ENCODE results near the gene F2.

The F2 gene

DNA sequence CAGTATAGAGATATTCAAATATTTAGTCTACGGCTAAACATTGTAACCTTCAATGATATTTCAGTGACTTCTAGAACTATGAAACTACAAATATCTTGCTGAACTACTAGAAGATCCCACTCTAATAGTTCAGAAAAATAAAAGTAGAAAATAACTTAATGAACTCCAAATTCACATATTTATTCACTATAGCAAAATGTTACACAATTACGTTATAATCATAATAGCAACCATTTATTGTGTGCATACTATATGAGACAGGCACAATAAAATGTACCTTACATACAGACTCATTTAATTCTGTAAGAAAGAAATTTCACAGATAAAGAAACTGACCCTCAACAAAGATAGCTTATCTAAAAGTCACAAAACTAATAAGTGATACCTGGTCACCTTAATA is 57.9 kb downstream of the F2 start:
- TF ChIP-seq SIN3A (IDR thresholded peaks at IDR 0.05; ENCODE audit: borderline replicate concordance, insufficient read depth, low read length) (no peak), TAF1 (IDR thresholded peaks at IDR 0.05; ENCODE audit: borderline replicate concordance, insufficient read depth, low read length) (no peak), FOXP2 (optimal IDR thresholded peaks at IDR 0.05; ENCODE audit: borderline replicate concordance, extremely low read depth, extremely low read length, insufficient read depth) (no peak), POLR2AphosphoS5 (IDR thresholded peaks at IDR 0.05; ENCODE audit: low read depth, low read length) (no peak)
- TF ChIP-seq, protein P1, sequence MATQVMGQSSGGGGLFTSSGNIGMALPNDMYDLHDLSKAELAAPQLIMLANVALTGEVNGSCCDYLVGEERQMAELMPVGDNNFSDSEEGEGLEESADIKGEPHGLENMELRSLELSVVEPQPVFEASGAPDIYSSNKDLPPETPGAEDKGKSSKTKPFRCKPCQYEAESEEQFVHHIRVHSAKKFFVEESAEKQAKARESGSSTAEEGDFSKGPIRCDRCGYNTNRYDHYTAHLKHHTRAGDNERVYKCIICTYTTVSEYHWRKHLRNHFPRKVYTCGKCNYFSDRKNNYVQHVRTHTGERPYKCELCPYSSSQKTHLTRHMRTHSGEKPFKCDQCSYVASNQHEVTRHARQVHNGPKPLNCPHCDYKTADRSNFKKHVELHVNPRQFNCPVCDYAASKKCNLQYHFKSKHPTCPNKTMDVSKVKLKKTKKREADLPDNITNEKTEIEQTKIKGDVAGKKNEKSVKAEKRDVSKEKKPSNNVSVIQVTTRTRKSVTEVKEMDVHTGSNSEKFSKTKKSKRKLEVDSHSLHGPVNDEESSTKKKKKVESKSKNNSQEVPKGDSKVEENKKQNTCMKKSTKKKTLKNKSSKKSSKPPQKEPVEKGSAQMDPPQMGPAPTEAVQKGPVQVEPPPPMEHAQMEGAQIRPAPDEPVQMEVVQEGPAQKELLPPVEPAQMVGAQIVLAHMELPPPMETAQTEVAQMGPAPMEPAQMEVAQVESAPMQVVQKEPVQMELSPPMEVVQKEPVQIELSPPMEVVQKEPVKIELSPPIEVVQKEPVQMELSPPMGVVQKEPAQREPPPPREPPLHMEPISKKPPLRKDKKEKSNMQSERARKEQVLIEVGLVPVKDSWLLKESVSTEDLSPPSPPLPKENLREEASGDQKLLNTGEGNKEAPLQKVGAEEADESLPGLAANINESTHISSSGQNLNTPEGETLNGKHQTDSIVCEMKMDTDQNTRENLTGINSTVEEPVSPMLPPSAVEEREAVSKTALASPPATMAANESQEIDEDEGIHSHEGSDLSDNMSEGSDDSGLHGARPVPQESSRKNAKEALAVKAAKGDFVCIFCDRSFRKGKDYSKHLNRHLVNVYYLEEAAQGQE (IDR thresholded peaks at IDR 0.05; ENCODE audit: insufficient read depth in 1 of 2, low read depth in 2 of 2, low read length in 2 of 2), result no peak

DNA sequence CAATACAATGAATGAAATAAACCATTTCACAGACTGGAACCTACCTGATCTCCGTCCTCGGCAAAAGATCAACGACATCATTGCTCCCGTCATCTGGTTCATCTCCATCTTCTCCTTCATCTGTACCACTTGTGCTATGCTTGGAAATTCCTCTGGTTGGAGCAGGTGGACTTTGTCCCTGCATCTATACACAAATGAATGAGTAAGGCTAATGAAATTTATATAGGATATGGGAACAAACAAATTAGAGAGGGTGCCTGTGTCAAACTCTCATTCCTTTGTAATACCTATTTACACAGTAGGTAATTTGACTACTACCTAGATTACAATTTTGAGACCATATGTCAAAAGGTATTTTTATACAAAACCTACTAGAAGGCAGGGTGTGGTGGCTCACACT is 59.4 kb downstream of the F2 start:
- no peak for TF ChIP-seq SIN3A (IDR thresholded peaks at IDR 0.05; ENCODE audit: borderline replicate concordance, insufficient read depth, low read length)
- TF ChIP-seq, protein P1 (IDR thresholded peaks at IDR 0.05; ENCODE audit: insufficient read depth in 1 of 2, low read depth in 2 of 2, low read length in 2 of 2), result no peak
- TF ChIP-seq FOXP2 (optimal IDR thresholded peaks at IDR 0.05; ENCODE audit: borderline replicate concordance, extremely low read depth, extremely low read length, insufficient read depth), result no peak
- TF ChIP-seq TAF1 (IDR thresholded peaks at IDR 0.05; ENCODE audit: borderline replicate concordance, insufficient read depth, low read length), result no peak
- TF ChIP-seq POLR2AphosphoS5 (IDR thresholded peaks at IDR 0.05; ENCODE audit: low read depth, low read length), result no peak

Data from PFSK-1 (cell line).